Mesendoderm (in vitro differentiated cells): Measurements from ENCODE around the gene USP7.
A peak's percentile ranks its signal among the peaks of the same experiment; 100 is the strongest.
"Not testable (repeated sequence)": the region's sequence is repeated elsewhere in the genome, so short reads cannot be mapped to it uniquely, and the experiment has no call there.

Experiments
- DNase-seq: peaks from one replicate; pipeline ENCODE4 v3.0.0; 2013
- H2AK5ac ChIP-seq: 2 replicates; pipeline ENCODE4 v1.6.1; 2013; ENCODE audit warnings: low read length, inconsistent platforms
- H2BK120ac ChIP-seq: 2 replicates; pipeline ENCODE4 v1.6.1; 2013; ENCODE audit warnings: low read depth, mild to moderate bottlenecking, low read length, moderate library complexity, mixed read lengths
- H2BK15ac ChIP-seq: replicated peaks from 2 replicates; pipeline ENCODE4 v1.6.1; 2013; ENCODE audit warnings: low read depth, mild to moderate bottlenecking, moderate library complexity
- H2BK5ac ChIP-seq: 2 replicates; pipeline ENCODE4 v1.6.1; 2013; ENCODE audit warnings: low read length, inconsistent platforms
- H3K18ac ChIP-seq: 2 replicates; pipeline ENCODE4 v1.6.1; 2013; ENCODE audit warnings: mild to moderate bottlenecking, low read length, mixed read lengths
- H3K23ac ChIP-seq: one replicate; pipeline ENCODE4 v1.6.1; 2013; ENCODE audit warnings: low read length
- H3K27ac ChIP-seq: 2 replicates; pipeline ENCODE4 v1.5.1; 2013; ENCODE audit warnings: low read depth, mild to moderate bottlenecking, inconsistent platforms, low read length, moderate library complexity
- H3K27me3 ChIP-seq: 2 replicates; pipeline ENCODE4 v1.6.1; 2013; ENCODE audit warnings: low read length, control low read depth, mild to moderate bottlenecking, inconsistent platforms; ENCODE audit not compliant: insufficient read depth, poor library complexity
- H3K36me3 ChIP-seq: 2 replicates; pipeline ENCODE4 v1.6.1; 2013; ENCODE audit warnings: low read length, inconsistent platforms; ENCODE audit not compliant: control insufficient read depth, insufficient read depth
- H3K4ac ChIP-seq: one replicate; pipeline ENCODE4 v1.6.1; 2013; ENCODE audit warnings: low read depth, mild to moderate bottlenecking, low read length, moderate library complexity
- H3K4me1 ChIP-seq: 2 replicates; pipeline ENCODE4 v1.6.1; 2013; ENCODE audit warnings: low read depth, low read length, inconsistent platforms; ENCODE audit not compliant: control insufficient read depth
- H3K4me2 ChIP-seq: 2 replicates; pipeline ENCODE4 v1.6.1; 2013; ENCODE audit warnings: low read length
- H3K4me3 ChIP-seq: 2 replicates; pipeline ENCODE4 v1.5.1; 2013; ENCODE audit warnings: mild to moderate bottlenecking, low read length
- H3K56ac ChIP-seq: one replicate; pipeline ENCODE4 v1.6.1; 2013; ENCODE audit warnings: low read length
- H3K79me1 ChIP-seq: 2 replicates; pipeline ENCODE4 v1.6.1; 2013; ENCODE audit warnings: low read length, inconsistent platforms
- H3K79me2 ChIP-seq: 2 replicates; pipeline ENCODE4 v1.6.1; 2013; ENCODE audit warnings: mild to moderate bottlenecking, low read length; ENCODE audit not compliant: control insufficient read depth, insufficient read depth
- H3K9ac ChIP-seq: 2 replicates; pipeline ENCODE4 v1.6.1; 2013; ENCODE audit warnings: low read length, inconsistent platforms
- H4K5ac ChIP-seq: one replicate; pipeline ENCODE4 v1.6.1; 2013; ENCODE audit warnings: low read length
- H4K8ac ChIP-seq: one replicate; pipeline ENCODE4 v1.6.1; 2013; ENCODE audit warnings: low read depth, mild to moderate bottlenecking, control low read depth, low read length, moderate library complexity
- WGBS: extraction: QIAGEN DNeasy Blood & Tissue Kit; methylation state at CpG from one replicate; pipeline ENCODE4 v1.1.7; 2013; ENCODE audit warnings: low lambda C conversion rate, missing lambda C conversion rate; ENCODE audit not compliant: insufficient coverage; ENCODE audit errors: extremely low coverage; 5-methylcytosine and 5-hydroxymethylcytosine counted together

USP7 gene

DNA sequence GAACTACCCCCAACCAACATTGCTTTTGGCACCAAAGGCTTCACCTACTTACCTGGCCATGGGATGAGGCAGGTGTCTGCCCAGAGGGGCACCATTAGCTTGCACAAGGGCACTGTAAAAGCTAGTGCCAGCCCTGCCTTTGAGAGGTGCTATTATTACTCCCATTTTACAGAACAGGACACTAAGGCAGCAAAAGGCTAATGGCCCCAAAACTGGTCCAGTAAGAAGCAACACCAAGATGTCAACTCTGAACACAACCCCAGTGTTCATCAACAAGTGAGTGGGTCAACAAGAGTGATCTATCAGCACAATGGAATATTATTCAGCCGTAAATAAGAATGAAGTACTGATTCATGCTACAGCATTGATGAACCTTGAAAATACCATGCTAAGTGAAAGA is 7.7 kb upstream of the USP7 start:
- no CpG with 5 or more reads among the region's 1 CpG for WGBS
- no peaks in the 10 kb centered on the region for H3K79me1 ChIP-seq

DNA sequence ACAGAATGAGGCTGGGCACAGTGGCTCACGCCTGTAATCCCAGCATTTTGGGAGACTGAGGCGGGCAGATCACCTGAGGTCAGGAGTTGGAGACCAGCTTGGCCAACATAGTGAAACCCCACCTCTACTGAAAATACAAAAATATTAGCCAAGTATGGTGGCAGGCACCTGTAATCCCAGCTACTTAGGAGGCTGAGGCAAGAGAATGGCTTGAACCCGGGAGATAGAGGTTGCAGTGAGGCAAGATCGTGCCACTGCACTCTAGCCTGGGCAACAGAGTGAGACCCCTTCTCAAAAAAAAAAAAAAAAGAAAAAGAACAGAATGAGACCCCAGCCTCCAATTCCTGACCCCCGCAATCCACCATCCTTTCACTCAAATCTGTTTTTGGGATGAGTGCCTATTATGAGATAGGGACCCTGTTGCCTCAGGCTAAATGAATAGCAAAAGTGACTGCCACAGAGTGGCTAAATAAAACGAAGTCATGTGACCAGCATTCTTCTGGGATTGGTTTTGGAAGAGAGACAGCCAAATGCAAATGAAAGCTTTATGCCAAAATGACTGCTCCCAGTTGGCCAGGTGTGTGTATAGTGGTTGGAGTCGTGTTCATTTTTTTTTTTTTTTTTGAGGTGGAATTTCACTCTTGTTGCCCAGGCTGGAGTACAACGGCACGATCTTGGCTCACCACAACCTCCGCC is 5.6 kb upstream of the USP7 start:
- DNase-seq, H3K79me1 ChIP-seq, H3K79me2 ChIP-seq, H3K4me1 ChIP-seq, H2BK120ac ChIP-seq, H3K27ac ChIP-seq, H3K36me3 ChIP-seq, H3K18ac ChIP-seq, H2BK5ac ChIP-seq, H3K4me2 ChIP-seq, H2BK15ac ChIP-seq, H3K23ac ChIP-seq, H3K4ac ChIP-seq, H3K4me3 ChIP-seq, H3K9ac ChIP-seq, H4K8ac ChIP-seq, H3K56ac ChIP-seq, H2AK5ac ChIP-seq, H4K5ac ChIP-seq, H3K27me3 ChIP-seq: not testable (repeated sequence)
- WGBS = no CpG with 5 or more reads among the region's 10 CpGs

More for the DNA sequence above, 7.7 kb upstream of the USP7 start:
- Histone ChIP-seq H3K36me3 (no peaks in the 10 kb centered on the region), H4K5ac (no peak overlapping the region), H3K4me3 (no peak overlapping the region), H3K79me2 (no peaks in the 10 kb centered on the region), H3K4me1 (no peaks in the 10 kb centered on the region), H4K8ac (no peak overlapping the region), H2BK15ac (no peak overlapping the region), H3K56ac (no peak overlapping the region), H2BK5ac (no peak overlapping the region), H3K4ac (no peak overlapping the region), H3K4me2 (no peak overlapping the region), H2AK5ac (no peak overlapping the region), H3K23ac (no peak overlapping the region), H3K27me3 (no peaks in the 10 kb centered on the region), H3K27ac (no peak overlapping the region), H3K18ac (no peak overlapping the region), H2BK120ac (no peak overlapping the region), H3K9ac (no peak overlapping the region)
- DNase-seq = no peak

DNA sequence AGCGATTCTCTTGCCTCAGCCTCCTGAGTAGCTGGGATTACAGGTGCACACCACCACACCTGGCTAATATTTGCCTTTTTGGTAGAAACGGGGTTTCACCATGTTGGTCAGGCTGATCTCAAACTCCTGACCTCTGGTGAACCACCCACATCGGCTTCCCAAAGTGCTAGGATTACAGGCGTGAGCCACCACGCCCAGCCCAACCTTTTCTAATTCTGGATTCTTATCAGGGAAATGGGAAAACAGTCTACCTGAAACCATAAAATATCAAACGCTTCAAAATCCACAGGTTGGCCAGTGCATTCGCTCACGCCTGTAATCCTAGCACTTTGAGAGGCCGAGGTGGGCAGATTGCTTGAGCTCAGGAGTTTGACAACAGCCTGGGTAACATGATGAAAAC is 4.3 kb upstream of the USP7 start:
- not testable (repeated sequence) for H3K27ac ChIP-seq, H3K27me3 ChIP-seq, H3K36me3 ChIP-seq, H3K79me1 ChIP-seq, H3K18ac ChIP-seq, H2BK5ac ChIP-seq, H3K4me2 ChIP-seq, H3K79me2 ChIP-seq, H3K4ac ChIP-seq, H2BK120ac ChIP-seq, H2AK5ac ChIP-seq, H2BK15ac ChIP-seq, H3K9ac ChIP-seq, H3K4me1 ChIP-seq, H4K5ac ChIP-seq, H4K8ac ChIP-seq, H3K4me3 ChIP-seq, DNase-seq, H3K23ac ChIP-seq, H3K56ac ChIP-seq
- WGBS = no CpG with 5 or more reads among the region's 9 CpGs

DNA sequence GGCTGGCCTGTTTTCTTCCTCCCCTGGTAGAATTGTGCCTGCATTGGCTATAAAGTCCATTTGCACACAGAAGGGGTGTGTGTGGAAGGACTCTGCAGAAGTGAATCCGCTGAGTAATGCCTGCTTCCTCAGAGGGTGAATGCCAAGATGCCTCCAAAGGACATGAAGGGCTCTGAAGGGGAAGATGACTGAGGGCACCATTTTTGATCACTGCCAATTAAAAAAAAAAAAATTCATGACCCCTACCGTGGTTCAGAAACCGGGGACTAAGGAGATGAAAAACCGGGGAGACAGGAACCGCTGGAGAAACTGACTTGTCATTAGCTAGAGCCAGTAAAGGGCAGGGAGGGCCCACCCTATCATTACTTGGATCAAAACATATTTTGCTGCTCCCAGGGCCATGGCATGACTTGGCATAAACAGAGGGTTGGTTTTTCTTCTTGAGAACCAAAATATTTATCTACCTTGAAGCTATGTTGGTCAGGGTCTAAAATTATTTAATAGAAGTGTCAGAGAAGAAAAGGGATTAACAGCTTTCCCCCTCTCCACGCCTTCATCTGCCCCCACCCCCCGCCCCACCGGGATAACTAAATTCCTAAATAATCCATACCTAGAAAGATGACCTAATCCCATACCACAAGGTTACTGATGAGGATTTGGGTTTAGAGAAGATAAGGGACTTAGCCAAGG is 3.6 kb upstream of the USP7 start:
- H3K79me1 ChIP-seq = no peaks in the 10 kb centered on the region
- H2BK120ac ChIP-seq = no peak overlapping the region
- no CpG with 5 or more reads among the region's 8 CpGs for WGBS
- H3K79me2 ChIP-seq = peaks cover 8% of the 10 kb centered on the region
- H3K4me1 ChIP-seq = no peaks in the 10 kb centered on the region
- no peak overlapping the region for H4K5ac ChIP-seq
- H3K4me2 ChIP-seq = no peak overlapping the region
- DNase-seq = peak; percentile 55
- H4K8ac ChIP-seq = no peak overlapping the region
- H3K23ac ChIP-seq = no peak overlapping the region
- H3K4me3 ChIP-seq = no peak overlapping the region
- no peak overlapping the region for H2BK5ac ChIP-seq
- no peak overlapping the region for H3K56ac ChIP-seq
- H3K9ac ChIP-seq = no peak overlapping the region
- no peaks in the 10 kb centered on the region for H3K27me3 ChIP-seq
- H3K18ac ChIP-seq = peak overlapping the region; percentile 53
- no peak overlapping the region for H3K27ac ChIP-seq
- H2AK5ac ChIP-seq = no peak overlapping the region
- H2BK15ac ChIP-seq = no peak overlapping the region
- no peaks in the 10 kb centered on the region for H3K36me3 ChIP-seq
- no peak overlapping the region for H3K4ac ChIP-seq

DNA sequence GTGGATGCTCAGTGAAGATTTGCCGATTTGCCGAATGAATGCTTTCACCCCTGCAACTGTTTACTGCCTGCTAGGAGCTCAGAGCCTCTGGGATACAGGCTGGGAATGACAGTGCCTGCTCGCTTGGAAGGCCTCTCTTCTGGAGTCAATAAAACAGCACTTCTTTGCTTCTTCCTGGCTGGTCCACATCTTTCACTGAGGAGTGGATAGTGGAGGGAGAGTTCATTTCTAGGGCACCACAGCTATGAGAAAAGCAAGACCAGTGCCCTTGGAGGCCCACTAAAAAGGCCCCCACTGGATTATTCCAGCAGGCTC is 3.1 kb upstream of the USP7 start:
- WGBS = no CpG with 5 or more reads among the region's 3 CpGs
- H2AK5ac ChIP-seq = no peak overlapping the region
- H3K4me2 ChIP-seq = no peak overlapping the region
- no peak overlapping the region for H3K9ac ChIP-seq
- no peak overlapping the region for H2BK15ac ChIP-seq
- no peak overlapping the region for H3K56ac ChIP-seq
- no peak overlapping the region for H3K18ac ChIP-seq
- no peak overlapping the region for H4K5ac ChIP-seq
- no peak overlapping the region for H2BK5ac ChIP-seq
- no peak overlapping the region for H4K8ac ChIP-seq
- H3K4me3 ChIP-seq = no peak overlapping the region
- no peak overlapping the region for H3K23ac ChIP-seq
- H3K36me3 ChIP-seq = no peaks in the 10 kb centered on the region
- no peaks in the 10 kb centered on the region for H3K27me3 ChIP-seq
- H3K27ac ChIP-seq = no peak overlapping the region
- peaks cover 13% of the 10 kb centered on the region for H3K79me2 ChIP-seq
- no peak overlapping the region for H3K4ac ChIP-seq
- H3K4me1 ChIP-seq = peaks cover under 1% of the 10 kb centered on the region
- H2BK120ac ChIP-seq = no peak overlapping the region
- no peaks in the 10 kb centered on the region for H3K79me1 ChIP-seq
- DNase-seq = peak; percentile 36

DNA sequence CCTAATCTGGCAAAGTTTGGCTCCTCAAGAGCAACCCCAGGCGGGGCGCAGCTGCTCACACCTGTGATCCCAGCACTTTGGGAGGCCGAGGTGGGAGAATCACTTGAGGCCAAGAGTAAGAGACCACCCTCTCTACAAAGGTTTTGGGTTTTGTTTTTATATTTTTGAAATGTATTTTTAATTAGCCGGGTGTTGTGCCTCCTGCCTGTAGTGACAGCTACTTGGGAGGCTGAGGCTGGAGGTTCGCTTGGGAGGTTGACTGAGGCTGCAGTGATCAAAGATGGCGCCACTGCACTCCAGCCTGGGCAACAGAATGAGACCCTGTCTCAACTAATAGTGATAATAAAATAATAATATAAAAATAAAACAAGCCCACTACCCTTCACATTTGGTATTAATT is 756 bp upstream of the USP7 start:
- Histone ChIP-seq H2BK120ac (no peak overlapping the region), H3K4me1 (peaks cover 12% of the 10 kb centered on the region), H3K36me3 (no peaks in the 10 kb centered on the region), H3K4me3 (no peak overlapping the region), H3K18ac (peak overlapping the region; percentile 97), H3K9ac (peak overlapping the region; percentile 80), H3K4me2 (peak overlapping the region; percentile 68), H2BK15ac (no peak overlapping the region), H3K27ac (peak overlapping the region; percentile 26), H2BK5ac (no peak overlapping the region), H2AK5ac (no peak overlapping the region), H3K23ac (no peak overlapping the region), H3K79me2 (peaks cover 36% of the 10 kb centered on the region), H4K8ac (no peak overlapping the region), H3K4ac (no peak overlapping the region), H3K27me3 (no peaks in the 10 kb centered on the region), H3K79me1 (peaks cover 5% of the 10 kb centered on the region), H3K56ac (peak overlapping the region; percentile 92), H4K5ac (no peak overlapping the region)
- no peak for DNase-seq
- WGBS = no CpG with 5 or more reads among the region's 6 CpGs
